Tibial nerve (tissue), 3 donors: ENCODE data around the gene APBB1.

ENCODE experiments used
- POLR2A ChIP-seq, 2 donors: fragments of 450-650 bp; IDR thresholded peaks; one replicate each; pipeline ENCODE4 v1.6.1; 2017; ENCODE audit warnings: antibody characterized with exemption in 2 of 2, mild to moderate bottlenecking in 2 of 2, moderate library complexity in 2 of 2
- TF ChIP-seq, protein P1 (sequence below), 5 experiments: fragments of 200-600 bp in 3 of 5; fragments of 450-650 bp in 2 of 5; sonication (generic) in 3 of 5; IDR thresholded peaks; one replicate each; pipeline ENCODE4 v1.5.1; 2016 to 2019; ENCODE audit warnings: antibody characterized with exemption in 5 of 5, mild to moderate bottlenecking in 3 of 5, moderate library complexity in 2 of 5

DNA sequence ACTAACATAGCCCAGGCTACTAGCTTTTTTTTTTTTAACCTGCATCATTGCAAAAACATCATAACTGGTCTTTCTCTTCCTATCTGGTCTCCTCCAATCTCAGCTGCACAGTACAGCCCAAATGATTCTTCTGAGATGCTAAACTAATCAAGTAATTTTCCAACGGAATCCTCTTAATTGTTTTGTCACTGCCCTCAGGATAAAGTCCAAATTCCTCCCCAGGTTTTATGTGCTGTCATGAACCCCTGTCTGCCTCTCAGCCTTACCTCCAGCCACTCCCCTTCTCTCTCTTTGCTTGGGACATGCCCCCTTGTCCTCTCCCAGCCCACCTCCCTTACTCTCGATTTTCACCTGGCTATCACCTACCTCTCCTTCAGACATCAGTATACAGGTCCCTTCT lies 12.5 kb downstream of the APBB1 start:
- TF ChIP-seq, protein P1, sequence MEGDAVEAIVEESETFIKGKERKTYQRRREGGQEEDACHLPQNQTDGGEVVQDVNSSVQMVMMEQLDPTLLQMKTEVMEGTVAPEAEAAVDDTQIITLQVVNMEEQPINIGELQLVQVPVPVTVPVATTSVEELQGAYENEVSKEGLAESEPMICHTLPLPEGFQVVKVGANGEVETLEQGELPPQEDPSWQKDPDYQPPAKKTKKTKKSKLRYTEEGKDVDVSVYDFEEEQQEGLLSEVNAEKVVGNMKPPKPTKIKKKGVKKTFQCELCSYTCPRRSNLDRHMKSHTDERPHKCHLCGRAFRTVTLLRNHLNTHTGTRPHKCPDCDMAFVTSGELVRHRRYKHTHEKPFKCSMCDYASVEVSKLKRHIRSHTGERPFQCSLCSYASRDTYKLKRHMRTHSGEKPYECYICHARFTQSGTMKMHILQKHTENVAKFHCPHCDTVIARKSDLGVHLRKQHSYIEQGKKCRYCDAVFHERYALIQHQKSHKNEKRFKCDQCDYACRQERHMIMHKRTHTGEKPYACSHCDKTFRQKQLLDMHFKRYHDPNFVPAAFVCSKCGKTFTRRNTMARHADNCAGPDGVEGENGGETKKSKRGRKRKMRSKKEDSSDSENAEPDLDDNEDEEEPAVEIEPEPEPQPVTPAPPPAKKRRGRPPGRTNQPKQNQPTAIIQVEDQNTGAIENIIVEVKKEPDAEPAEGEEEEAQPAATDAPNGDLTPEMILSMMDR (IDR thresholded peaks at IDR 0.05): no peak
- TF ChIP-seq POLR2A (IDR thresholded peaks at IDR 0.05): no peak
